ENCODE results near the gene DNAI1. TPM values are rescaled to one million over a fixed set of nuclear protein-coding genes. Genes with fewer than 3 reads are reported as not detected.

DNAI1 gene
- not detected for total RNA-seq

DNA sequence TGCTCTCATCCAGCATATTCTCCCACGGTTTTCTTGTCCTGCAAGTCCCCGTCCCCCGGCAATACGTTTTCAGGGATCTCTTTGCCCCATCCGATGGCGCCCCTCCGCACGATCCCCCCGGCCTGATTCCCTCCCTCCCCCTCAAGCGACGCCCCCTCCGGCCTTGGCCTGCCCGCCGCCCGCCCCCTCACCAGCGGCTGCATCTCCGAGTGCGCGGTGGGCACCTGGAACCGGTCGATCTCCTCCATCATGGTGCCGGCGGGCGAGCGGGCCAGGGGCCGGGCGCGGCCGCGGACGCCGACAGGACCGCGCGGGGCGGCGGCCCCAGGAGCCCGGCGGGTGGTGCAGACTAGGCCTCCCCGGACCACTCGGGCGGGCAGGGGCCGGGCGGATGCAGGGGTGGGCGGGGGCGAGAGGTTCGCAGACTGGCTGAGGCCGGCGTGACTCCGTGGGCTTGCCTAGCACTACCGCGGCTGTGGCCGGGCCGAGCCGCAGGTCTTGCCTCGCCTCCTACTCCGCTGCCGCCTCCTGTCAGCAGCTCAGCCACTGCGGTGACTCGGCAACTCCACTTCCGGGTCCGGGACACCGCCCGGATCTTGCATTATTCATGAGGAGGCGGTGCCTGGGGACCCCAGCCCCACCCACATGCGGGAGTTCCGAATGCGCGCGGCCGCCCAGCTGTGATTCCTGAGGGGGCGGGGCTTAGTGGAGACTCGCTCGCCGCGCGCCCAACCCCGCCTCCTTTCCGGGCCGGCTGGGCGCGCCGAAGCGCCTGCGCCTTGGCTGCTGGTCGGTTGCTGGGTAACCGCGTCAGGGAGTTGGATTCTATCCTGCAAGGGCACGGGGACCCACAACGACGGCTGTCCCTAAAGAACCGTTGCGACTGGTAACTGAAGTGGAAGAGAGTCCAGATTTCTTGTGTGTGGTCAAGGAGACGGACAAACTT is at the start of gene DNAI1, which contains the start of gene FAM219A:
Gene DNAI1 (plus strand): TSS at position 793 of the 946 bp plus-strand sequence. CDS start 201 bp downstream, outside the sequence.
Gene FAM219A (minus strand): TSS at position 558 of the 946 bp plus-strand sequence. CDS start 307 bp downstream, at position 251.
- Histone ChIP-seq H3K9me3 (ENCODE audit: control insufficient read depth in 3 of 3, low read length in 3 of 3) (no peaks in the 10 kb centered on the region), H3K4me3 (ENCODE audit: low read length in 3 of 3) (peak within 1 kb of the TSS; percentile 91 to 99 (median 94)), H3K27me3 (ENCODE audit: control insufficient read depth in 3 of 3, insufficient read depth in 3 of 3, low read length in 3 of 3) (no peaks in the 10 kb centered on the region), H3K4me1 (ENCODE audit: control insufficient read depth in 3 of 3, insufficient read depth in 3 of 3, low read length in 3 of 3) (peaks cover 28 to 46% (median 35%) of the 10 kb centered on the region in 3 donors), H3K9ac (ENCODE audit: low read depth in 1 of 3, low read length in 3 of 3) (peak within 1 kb of the TSS; percentile 84 to 95 (median 88)), H3K36me3 (ENCODE audit: control insufficient read depth in 3 of 3, insufficient read depth in 3 of 3, low read length in 3 of 3) (no peaks in the 10 kb centered on the region), H3K27ac (ENCODE audit: low read depth, low read length) (peak within 1 kb of the TSS; percentile 83)

DNA sequence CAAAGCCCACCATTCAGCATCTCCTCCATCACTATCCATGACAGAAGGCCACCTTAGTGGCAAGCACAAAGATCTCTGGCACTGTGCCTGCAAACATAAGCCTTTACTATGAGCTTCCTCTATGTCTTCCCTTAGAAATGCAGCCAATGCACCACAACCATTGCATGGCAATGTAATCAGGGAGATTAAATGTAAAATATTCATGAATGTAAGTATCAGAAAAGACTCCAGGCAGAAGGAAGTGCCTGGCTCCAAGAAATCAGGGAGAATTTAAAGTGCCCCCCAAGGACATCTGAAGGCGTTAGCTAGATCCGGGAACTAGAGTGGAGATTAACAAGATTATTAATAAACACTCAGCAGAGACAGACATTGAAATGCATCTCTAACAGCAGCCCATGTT is 49.5 kb upstream of the DNAI1 start:
- Histone ChIP-seq H3K9ac (ENCODE audit: low read depth in 1 of 3, low read length in 3 of 3) (no peak overlapping the region), H3K27me3 (ENCODE audit: control insufficient read depth in 3 of 3, insufficient read depth in 3 of 3, low read length in 3 of 3) (no peaks in the 10 kb centered on the region), H3K27ac (ENCODE audit: low read depth, low read length) (no peak overlapping the region), H3K4me3 (ENCODE audit: low read length in 3 of 3) (no peak overlapping the region), H3K36me3 (ENCODE audit: control insufficient read depth in 3 of 3, insufficient read depth in 3 of 3, low read length in 3 of 3) (peaks cover 3 to 15% (median 8%) of the 10 kb centered on the region in 3 donors), H3K9me3 (ENCODE audit: control insufficient read depth in 3 of 3, low read length in 3 of 3) (no peaks in the 10 kb centered on the region), H3K4me1 (ENCODE audit: control insufficient read depth in 3 of 3, insufficient read depth in 3 of 3, low read length in 3 of 3) (no peaks in the 10 kb centered on the region)

DNA sequence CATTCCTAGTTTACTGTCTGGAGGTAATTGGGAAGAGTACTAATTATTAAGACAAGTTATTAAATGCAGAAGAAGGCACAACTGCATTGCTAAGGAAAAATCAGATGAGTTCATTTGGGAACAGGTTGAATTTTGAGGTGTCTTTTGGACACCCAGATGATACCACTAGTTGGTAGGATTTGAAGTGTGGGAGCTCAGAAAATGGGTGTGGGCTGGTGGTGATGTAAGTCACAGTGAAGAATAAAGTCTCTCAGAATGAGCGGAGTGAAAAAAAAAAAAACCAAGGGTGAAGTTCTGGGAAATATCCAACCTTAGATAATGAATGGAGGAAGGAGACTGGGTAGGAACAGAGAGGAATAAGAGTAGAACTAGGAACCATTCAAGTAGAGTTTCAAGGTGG is 46.3 kb upstream of the DNAI1 start:
- peaks cover 0 to 2% (median 0%) of the 10 kb centered on the region in 3 donors for H3K36me3 ChIP-seq (ENCODE audit: control insufficient read depth in 3 of 3, insufficient read depth in 3 of 3, low read length in 3 of 3)
- no peak overlapping the region for H3K27ac ChIP-seq (ENCODE audit: low read depth, low read length)
- H3K4me3 ChIP-seq (ENCODE audit: low read length in 3 of 3), result no peak overlapping the region
- H3K9me3 ChIP-seq (ENCODE audit: control insufficient read depth in 3 of 3, low read length in 3 of 3), result no peaks in the 10 kb centered on the region
- H3K27me3 ChIP-seq (ENCODE audit: control insufficient read depth in 3 of 3, insufficient read depth in 3 of 3, low read length in 3 of 3), result no peaks in the 10 kb centered on the region
- H3K4me1 ChIP-seq (ENCODE audit: control insufficient read depth in 3 of 3, insufficient read depth in 3 of 3, low read length in 3 of 3), result no peaks in the 10 kb centered on the region
- no peak overlapping the region for H3K9ac ChIP-seq (ENCODE audit: low read depth in 1 of 3, low read length in 3 of 3)

GRCh38 chr9:34413231-34413852 is 45.3 kb upstream of the DNAI1 start:
- no peak overlapping the region for H3K9ac ChIP-seq (ENCODE audit: low read depth in 1 of 3, low read length in 3 of 3)
- H3K36me3 ChIP-seq (ENCODE audit: control insufficient read depth in 3 of 3, insufficient read depth in 3 of 3, low read length in 3 of 3), result peaks cover 0 to 2% (median 0%) of the 10 kb centered on the region in 3 donors
- H3K4me3 ChIP-seq (ENCODE audit: low read length in 3 of 3), result no peak overlapping the region
- H3K9me3 ChIP-seq (ENCODE audit: control insufficient read depth in 3 of 3, low read length in 3 of 3), result no peaks in the 10 kb centered on the region
- H3K27me3 ChIP-seq (ENCODE audit: control insufficient read depth in 3 of 3, insufficient read depth in 3 of 3, low read length in 3 of 3), result no peaks in the 10 kb centered on the region
- no peaks in the 10 kb centered on the region for H3K4me1 ChIP-seq (ENCODE audit: control insufficient read depth in 3 of 3, insufficient read depth in 3 of 3, low read length in 3 of 3)
- H3K27ac ChIP-seq (ENCODE audit: low read depth, low read length), result no peak overlapping the region

GRCh38 chr9:34417734-34418133 is 40.9 kb upstream of the DNAI1 start:
- no peak overlapping the region for H3K4me3 ChIP-seq (ENCODE audit: low read length in 3 of 3)
- H3K9ac ChIP-seq (ENCODE audit: low read depth in 1 of 3, low read length in 3 of 3), result no peak overlapping the region
- peaks cover 2 to 5% (median 5%) of the 10 kb centered on the region in 3 donors for H3K36me3 ChIP-seq (ENCODE audit: control insufficient read depth in 3 of 3, insufficient read depth in 3 of 3, low read length in 3 of 3)
- H3K27ac ChIP-seq (ENCODE audit: low read depth, low read length), result no peak overlapping the region
- no peaks in the 10 kb centered on the region for H3K9me3 ChIP-seq (ENCODE audit: control insufficient read depth in 3 of 3, low read length in 3 of 3)
- H3K27me3 ChIP-seq (ENCODE audit: control insufficient read depth in 3 of 3, insufficient read depth in 3 of 3, low read length in 3 of 3), result no peaks in the 10 kb centered on the region
- peaks cover 0 to 3% (median 0%) of the 10 kb centered on the region in 3 donors for H3K4me1 ChIP-seq (ENCODE audit: control insufficient read depth in 3 of 3, insufficient read depth in 3 of 3, low read length in 3 of 3)

DNA sequence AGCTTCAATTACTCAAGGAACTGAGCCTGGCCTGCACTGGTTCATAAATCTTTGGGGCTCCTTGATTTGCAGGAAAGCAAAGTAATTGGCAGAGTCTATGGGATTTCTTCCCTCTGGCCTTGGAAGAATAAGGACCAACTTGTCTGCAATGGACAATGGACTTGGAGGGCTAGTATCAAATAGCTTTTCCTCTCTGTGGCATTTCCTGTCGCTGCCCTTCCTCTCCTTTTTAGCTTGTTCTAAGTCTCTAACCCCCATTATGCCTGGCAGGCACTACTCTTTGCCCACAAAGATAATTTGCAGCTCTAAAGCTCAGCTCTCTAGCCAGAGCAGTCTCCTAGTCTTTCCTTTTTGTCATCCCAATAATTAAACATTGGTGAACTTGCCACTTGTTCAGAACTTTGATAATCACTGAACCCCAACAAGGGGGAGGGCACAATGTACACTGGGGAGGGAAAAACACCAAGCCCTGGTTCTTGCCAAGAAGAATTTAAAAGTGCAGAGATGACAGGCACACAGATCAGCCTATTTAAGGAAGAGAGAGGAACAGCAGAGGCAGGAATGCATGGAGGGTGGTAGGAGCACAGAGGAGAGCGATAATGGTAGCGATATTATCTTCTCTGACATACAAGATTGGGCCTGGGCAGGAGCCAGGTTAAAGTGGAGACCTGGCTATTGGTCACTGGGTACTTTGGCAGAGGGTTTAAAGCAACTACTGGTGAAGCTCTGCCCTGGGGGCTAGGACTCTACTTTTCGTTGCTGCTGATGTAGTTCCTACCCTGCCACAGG is 38.7 kb upstream of the DNAI1 start:
- no peak overlapping the region for H3K4me3 ChIP-seq (ENCODE audit: low read length in 3 of 3)
- no peaks in the 10 kb centered on the region for H3K9me3 ChIP-seq (ENCODE audit: control insufficient read depth in 3 of 3, low read length in 3 of 3)
- H3K9ac ChIP-seq (ENCODE audit: low read depth in 1 of 3, low read length in 3 of 3), result no peak overlapping the region
- peaks cover 0 to 5% (median 5%) of the 10 kb centered on the region in 3 donors for H3K36me3 ChIP-seq (ENCODE audit: control insufficient read depth in 3 of 3, insufficient read depth in 3 of 3, low read length in 3 of 3)
- no peaks in the 10 kb centered on the region for H3K27me3 ChIP-seq (ENCODE audit: control insufficient read depth in 3 of 3, insufficient read depth in 3 of 3, low read length in 3 of 3)
- H3K4me1 ChIP-seq (ENCODE audit: control insufficient read depth in 3 of 3, insufficient read depth in 3 of 3, low read length in 3 of 3), result peaks cover 0 to 3% (median 0%) of the 10 kb centered on the region in 3 donors
- H3K27ac ChIP-seq (ENCODE audit: low read depth, low read length), result no peak overlapping the region

DNA sequence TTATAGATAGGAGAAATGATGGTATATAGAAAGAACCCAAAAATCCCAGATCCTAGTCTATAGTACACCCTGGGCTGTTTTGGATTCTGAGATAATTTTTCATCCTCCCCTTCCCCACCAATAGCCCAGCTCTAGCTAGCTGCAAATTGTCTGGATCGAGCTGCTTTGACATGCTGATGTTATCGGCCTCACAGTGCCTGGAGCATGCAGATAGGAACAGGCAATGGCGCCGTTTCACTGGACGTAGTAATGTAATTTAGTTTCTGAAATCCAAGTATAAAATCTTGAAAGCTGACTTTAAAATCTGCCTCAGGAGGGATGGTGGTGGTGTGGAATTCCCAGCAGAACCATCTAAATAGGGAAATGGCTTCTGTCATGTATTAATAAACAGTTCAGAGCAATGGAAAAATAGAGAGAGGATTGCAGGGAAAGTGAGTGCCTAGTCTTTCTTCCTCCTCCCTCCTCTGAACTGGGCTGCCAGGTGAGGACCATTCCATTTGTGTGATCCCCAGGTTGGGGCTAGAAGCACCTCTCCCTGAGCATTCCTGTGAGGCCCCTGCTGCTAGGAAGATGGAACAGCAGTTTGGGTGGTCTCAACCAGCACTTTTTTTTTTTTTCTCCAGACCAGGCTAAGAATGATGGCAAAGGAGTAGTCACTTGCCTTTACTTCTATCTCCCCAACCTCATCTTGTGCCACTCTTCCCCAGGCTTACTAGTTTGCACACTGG is 32.1 kb upstream of the DNAI1 start:
- Histone ChIP-seq H3K27ac (ENCODE audit: low read depth, low read length) (no peak overlapping the region), H3K9me3 (ENCODE audit: control insufficient read depth in 3 of 3, low read length in 3 of 3) (no peaks in the 10 kb centered on the region), H3K9ac (ENCODE audit: low read depth in 1 of 3, low read length in 3 of 3) (no peak overlapping the region), H3K4me3 (ENCODE audit: low read length in 3 of 3) (no peak overlapping the region), H3K27me3 (ENCODE audit: control insufficient read depth in 3 of 3, insufficient read depth in 3 of 3, low read length in 3 of 3) (no peaks in the 10 kb centered on the region), H3K36me3 (ENCODE audit: control insufficient read depth in 3 of 3, insufficient read depth in 3 of 3, low read length in 3 of 3) (peaks cover 0 to 3% (median 0%) of the 10 kb centered on the region in 3 donors), H3K4me1 (ENCODE audit: control insufficient read depth in 3 of 3, insufficient read depth in 3 of 3, low read length in 3 of 3) (peaks cover 10 to 29% (median 15%) of the 10 kb centered on the region in 3 donors)

DNA sequence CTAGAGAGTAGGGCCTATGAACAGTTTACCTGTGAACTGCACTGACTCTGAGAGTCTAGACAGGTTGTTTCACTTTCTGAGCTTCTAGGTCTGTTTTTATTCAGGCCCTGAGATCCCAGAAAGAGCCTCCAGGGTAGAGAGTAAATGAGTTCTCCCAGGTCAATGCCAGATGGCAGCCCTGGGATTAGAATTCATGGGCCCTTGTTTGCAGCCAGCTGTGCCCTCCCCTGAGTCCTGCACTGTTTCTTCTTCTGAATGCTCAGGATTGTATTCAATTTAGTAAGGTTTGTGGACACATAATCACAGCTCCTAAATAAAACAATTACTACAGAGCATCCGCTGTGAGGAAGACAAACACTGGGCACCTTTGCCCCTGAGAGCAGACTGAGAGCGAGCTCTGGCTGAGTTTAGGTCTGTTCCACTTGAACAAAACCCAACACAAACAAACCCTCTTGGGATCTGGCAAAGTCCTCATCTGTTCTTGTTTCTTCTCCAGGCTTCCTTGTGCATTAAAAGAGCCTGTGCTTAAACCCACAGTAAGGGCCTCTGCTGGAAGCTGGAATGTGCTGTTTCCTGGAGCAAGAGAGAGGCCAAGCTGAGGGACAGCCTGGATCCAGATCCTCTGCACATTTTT is 30.2 kb upstream of the DNAI1 start:
- no peak overlapping the region for H3K27ac ChIP-seq (ENCODE audit: low read depth, low read length)
- no peaks in the 10 kb centered on the region for H3K9me3 ChIP-seq (ENCODE audit: control insufficient read depth in 3 of 3, low read length in 3 of 3)
- no peak overlapping the region for H3K4me3 ChIP-seq (ENCODE audit: low read length in 3 of 3)
- no peak overlapping the region for H3K9ac ChIP-seq (ENCODE audit: low read depth in 1 of 3, low read length in 3 of 3)
- H3K36me3 ChIP-seq (ENCODE audit: control insufficient read depth in 3 of 3, insufficient read depth in 3 of 3, low read length in 3 of 3), result peaks cover 0 to 3% (median 0%) of the 10 kb centered on the region in 3 donors
- H3K27me3 ChIP-seq (ENCODE audit: control insufficient read depth in 3 of 3, insufficient read depth in 3 of 3, low read length in 3 of 3), result no peaks in the 10 kb centered on the region
- H3K4me1 ChIP-seq (ENCODE audit: control insufficient read depth in 3 of 3, insufficient read depth in 3 of 3, low read length in 3 of 3), result peaks cover 17 to 37% (median 24%) of the 10 kb centered on the region in 3 donors
